GM23338 (cell line): ENCODE data around the gene SLC6A3. TPM values are rescaled to one million over a fixed set of nuclear protein-coding genes. Genes with fewer than 3 reads are reported as not detected.
A peak's percentile ranks its signal among the peaks of the same experiment; 100 is the strongest.

ENCODE experiments used
- ATAC-seq: fragments of 200-7000 bp; cut with Tn5 transposase; 3 replicates; pipeline ENCODE4 v1.9.1; 2020
- DNase-seq: peaks from one replicate; pipeline ENCODE4 v3.0.0-alpha.2; 2015; ENCODE audit warnings: low spot score
- H2AFZ ChIP-seq: fragments of 200-600 bp; sonication (generic); 2 replicates; pipeline ENCODE4 v1.8.0; 2016; ENCODE audit warnings: antibody characterized with exemption, mild to moderate bottlenecking, moderate library complexity
- H3F3A ChIP-seq: fragments of 200-600 bp; sonication (generic); replicated peaks from 2 replicates; pipeline ENCODE4 v1.8.0; 2017; ENCODE audit warnings: antibody characterized with exemption, mixed run types, low read depth
- H3K27ac ChIP-seq: fragments of 200-600 bp; sonication (generic); 2 replicates; pipeline ENCODE4 v1.6.1; 2016; ENCODE audit warnings: low read depth
- H3K27me3 ChIP-seq: fragments of 200-600 bp; sonication (generic); 2 replicates; pipeline ENCODE4 v1.8.0; 2016; ENCODE audit warnings: mild to moderate bottlenecking, mixed run types, moderate library complexity; ENCODE audit not compliant: insufficient read depth
- H3K36me3 ChIP-seq: fragments of 200-600 bp; sonication (generic); 2 replicates; pipeline ENCODE4 v1.8.0; 2016; ENCODE audit warnings: mild to moderate bottlenecking; ENCODE audit not compliant: insufficient read depth
- H3K4me1 ChIP-seq: fragments of 200-600 bp; sonication (generic); 2 replicates; pipeline ENCODE4 v1.8.0; 2016; ENCODE audit warnings: mild to moderate bottlenecking, moderate library complexity; ENCODE audit not compliant: insufficient read depth
- H3K4me2 ChIP-seq: fragments of 200-600 bp; sonication (generic); 2 replicates; pipeline ENCODE4 v1.7.1; 2017; ENCODE audit warnings: mixed run types
- H3K4me3 ChIP-seq: fragments of 200-600 bp; sonication (generic); 2 replicates; pipeline ENCODE4 v1.6.1; 2016; ENCODE audit warnings: mixed run types
- H3K79me2 ChIP-seq: fragments of 200-600 bp; sonication (generic); replicated peaks from 2 replicates; pipeline ENCODE4 v1.8.0; 2017; ENCODE audit warnings: mild to moderate bottlenecking; ENCODE audit not compliant: insufficient read depth
- H3K9me2 ChIP-seq: fragments of 200-600 bp; sonication (generic); 2 replicates; pipeline ENCODE4 v1.8.0; 2017; ENCODE audit not compliant: insufficient read depth
- H4K20me1 ChIP-seq: fragments of 200-600 bp; sonication (generic); replicated peaks from 2 replicates; pipeline ENCODE4 v1.8.0; 2017; ENCODE audit warnings: mild to moderate bottlenecking; ENCODE audit not compliant: insufficient read depth
- H3K27ac Mint-ChIP-seq: 2 replicates; pipeline ENCODE4 v1.8.0; 2020; ENCODE audit warnings: inconsistent platforms, mild to moderate bottlenecking, moderate library complexity, mixed read lengths
- H3K27me3 Mint-ChIP-seq: 3 replicates; pipeline ENCODE4 v1.8.0; 2022; ENCODE audit warnings: low read depth, mild to moderate bottlenecking, moderate library complexity, mixed read lengths, inconsistent platforms; ENCODE audit not compliant: insufficient read depth, poor library complexity
- H3K36me3 Mint-ChIP-seq: 3 replicates; pipeline ENCODE4 v1.8.0; 2021; ENCODE audit warnings: low read depth, mild to moderate bottlenecking, inconsistent platforms, moderate library complexity, mixed read lengths
- H3K4me1 Mint-ChIP-seq: 3 replicates; pipeline ENCODE4 v1.8.0; 2020; ENCODE audit warnings: mild to moderate bottlenecking, inconsistent platforms, mixed read lengths
- H3K4me3 Mint-ChIP-seq: 3 replicates; pipeline ENCODE4 v1.8.0; 2021; ENCODE audit warnings: moderate library complexity, mild to moderate bottlenecking, inconsistent platforms, mixed read lengths
- H3K9me3 Mint-ChIP-seq: 3 replicates; pipeline ENCODE4 v1.8.0; 2020; ENCODE audit warnings: moderate library complexity, mild to moderate bottlenecking, inconsistent platforms, mixed read lengths
- CREB1 ChIP-seq: fragments of 250-450 bp; sonication (Bioruptor Pico); IDR thresholded peaks from 2 replicates; pipeline ENCODE4 v1.5.0; 2020; ENCODE audit warnings: low read depth, mild to moderate bottlenecking, moderate library complexity
- ETS1 ChIP-seq: IDR thresholded peaks from 2 replicates; pipeline ENCODE4 v1.6.1; 2016; ENCODE audit warnings: antibody characterized with exemption
- EZH2 ChIP-seq: fragments of 200-600 bp; sonication (generic); IDR thresholded peaks from one replicate; pipeline ENCODE4 v1.8.0; 2017; ENCODE audit warnings: antibody characterized with exemption, mild to moderate bottlenecking, low read depth; ENCODE audit not compliant: unreplicated experiment
- EZH2phosphoT487 ChIP-seq: fragments of 200-600 bp; sonication (generic); IDR thresholded peaks from one replicate; pipeline ENCODE4 v1.8.1; 2018; ENCODE audit warnings: antibody characterized with exemption; ENCODE audit not compliant: unreplicated experiment
- JUNB ChIP-seq: IDR thresholded peaks from one replicate; pipeline ENCODE4 v1.6.1; 2016; ENCODE audit warnings: antibody characterized with exemption; ENCODE audit not compliant: unreplicated experiment
- NANOG ChIP-seq: IDR thresholded peaks from 2 replicates; pipeline ENCODE4 v1.6.1; 2016; ENCODE audit warnings: antibody characterized with exemption, borderline replicate concordance
- REST ChIP-seq: IDR thresholded peaks from one replicate; pipeline ENCODE4 v1.6.1; 2018; ENCODE audit warnings: antibody characterized with exemption; ENCODE audit not compliant: unreplicated experiment
- STAT1 ChIP-seq: IDR thresholded peaks from one replicate; pipeline ENCODE4 v1.6.1; 2016; ENCODE audit warnings: antibody characterized with exemption; ENCODE audit not compliant: unreplicated experiment
- ZNF331 ChIP-seq: fragments of 250-450 bp; sonication (Bioruptor Pico); IDR thresholded peaks from 2 replicates; pipeline ENCODE4 v1.5.0; 2020; ENCODE audit warnings: low read depth, mild to moderate bottlenecking, moderate library complexity
- polyA plus RNA-seq: library from polyadenylated mRNA; unstranded; fragments of >200 nt; fragmentation: Nextera tagmentation; extraction: Ambion mirVana; gene quantifications from 2 replicates; pipeline ENCODE4 v1.2.1, GENCODE V29; 2016
- total RNA-seq: library from RNA; depleted of rRNA; stranded (reverse); fragments of >200 nt; shearing (Covaris generic); gene quantifications from 2 replicates; pipeline ENCODE4 v1.2.3, GENCODE V29; 2014
- TF ChIP-seq, protein P1 (sequence below): fragments of 250-450 bp; sonication (Bioruptor Pico); IDR thresholded peaks from 2 replicates; pipeline ENCODE4 v1.5.0; 2020; ENCODE audit warnings: mild to moderate bottlenecking, moderate library complexity

The SLC6A3 gene
- total and polyA plus RNA-seq, 2 experiments from 2014 or later = 0.76 to 1.0 TPM

GRCh38 chr5:1414311-1415058, 30.8 kb downstream of the SLC6A3 start:
- no peaks in the 10 kb centered on the region; the same call in none of the 3 replicates for H3K9me3 Mint-ChIP-seq
- no peak overlapping the region for H3K27ac ChIP-seq
- H3K4me2 ChIP-seq = no peak overlapping the region
- no peak overlapping the region for H3K27ac Mint-ChIP-seq
- TF ChIP-seq EZH2 = no peak
- no peak for TF ChIP-seq CREB1 (CRISPR knock-in tag)
- TF ChIP-seq JUNB = no peak
- no peak for TF ChIP-seq STAT1
- TF ChIP-seq, protein P1, sequence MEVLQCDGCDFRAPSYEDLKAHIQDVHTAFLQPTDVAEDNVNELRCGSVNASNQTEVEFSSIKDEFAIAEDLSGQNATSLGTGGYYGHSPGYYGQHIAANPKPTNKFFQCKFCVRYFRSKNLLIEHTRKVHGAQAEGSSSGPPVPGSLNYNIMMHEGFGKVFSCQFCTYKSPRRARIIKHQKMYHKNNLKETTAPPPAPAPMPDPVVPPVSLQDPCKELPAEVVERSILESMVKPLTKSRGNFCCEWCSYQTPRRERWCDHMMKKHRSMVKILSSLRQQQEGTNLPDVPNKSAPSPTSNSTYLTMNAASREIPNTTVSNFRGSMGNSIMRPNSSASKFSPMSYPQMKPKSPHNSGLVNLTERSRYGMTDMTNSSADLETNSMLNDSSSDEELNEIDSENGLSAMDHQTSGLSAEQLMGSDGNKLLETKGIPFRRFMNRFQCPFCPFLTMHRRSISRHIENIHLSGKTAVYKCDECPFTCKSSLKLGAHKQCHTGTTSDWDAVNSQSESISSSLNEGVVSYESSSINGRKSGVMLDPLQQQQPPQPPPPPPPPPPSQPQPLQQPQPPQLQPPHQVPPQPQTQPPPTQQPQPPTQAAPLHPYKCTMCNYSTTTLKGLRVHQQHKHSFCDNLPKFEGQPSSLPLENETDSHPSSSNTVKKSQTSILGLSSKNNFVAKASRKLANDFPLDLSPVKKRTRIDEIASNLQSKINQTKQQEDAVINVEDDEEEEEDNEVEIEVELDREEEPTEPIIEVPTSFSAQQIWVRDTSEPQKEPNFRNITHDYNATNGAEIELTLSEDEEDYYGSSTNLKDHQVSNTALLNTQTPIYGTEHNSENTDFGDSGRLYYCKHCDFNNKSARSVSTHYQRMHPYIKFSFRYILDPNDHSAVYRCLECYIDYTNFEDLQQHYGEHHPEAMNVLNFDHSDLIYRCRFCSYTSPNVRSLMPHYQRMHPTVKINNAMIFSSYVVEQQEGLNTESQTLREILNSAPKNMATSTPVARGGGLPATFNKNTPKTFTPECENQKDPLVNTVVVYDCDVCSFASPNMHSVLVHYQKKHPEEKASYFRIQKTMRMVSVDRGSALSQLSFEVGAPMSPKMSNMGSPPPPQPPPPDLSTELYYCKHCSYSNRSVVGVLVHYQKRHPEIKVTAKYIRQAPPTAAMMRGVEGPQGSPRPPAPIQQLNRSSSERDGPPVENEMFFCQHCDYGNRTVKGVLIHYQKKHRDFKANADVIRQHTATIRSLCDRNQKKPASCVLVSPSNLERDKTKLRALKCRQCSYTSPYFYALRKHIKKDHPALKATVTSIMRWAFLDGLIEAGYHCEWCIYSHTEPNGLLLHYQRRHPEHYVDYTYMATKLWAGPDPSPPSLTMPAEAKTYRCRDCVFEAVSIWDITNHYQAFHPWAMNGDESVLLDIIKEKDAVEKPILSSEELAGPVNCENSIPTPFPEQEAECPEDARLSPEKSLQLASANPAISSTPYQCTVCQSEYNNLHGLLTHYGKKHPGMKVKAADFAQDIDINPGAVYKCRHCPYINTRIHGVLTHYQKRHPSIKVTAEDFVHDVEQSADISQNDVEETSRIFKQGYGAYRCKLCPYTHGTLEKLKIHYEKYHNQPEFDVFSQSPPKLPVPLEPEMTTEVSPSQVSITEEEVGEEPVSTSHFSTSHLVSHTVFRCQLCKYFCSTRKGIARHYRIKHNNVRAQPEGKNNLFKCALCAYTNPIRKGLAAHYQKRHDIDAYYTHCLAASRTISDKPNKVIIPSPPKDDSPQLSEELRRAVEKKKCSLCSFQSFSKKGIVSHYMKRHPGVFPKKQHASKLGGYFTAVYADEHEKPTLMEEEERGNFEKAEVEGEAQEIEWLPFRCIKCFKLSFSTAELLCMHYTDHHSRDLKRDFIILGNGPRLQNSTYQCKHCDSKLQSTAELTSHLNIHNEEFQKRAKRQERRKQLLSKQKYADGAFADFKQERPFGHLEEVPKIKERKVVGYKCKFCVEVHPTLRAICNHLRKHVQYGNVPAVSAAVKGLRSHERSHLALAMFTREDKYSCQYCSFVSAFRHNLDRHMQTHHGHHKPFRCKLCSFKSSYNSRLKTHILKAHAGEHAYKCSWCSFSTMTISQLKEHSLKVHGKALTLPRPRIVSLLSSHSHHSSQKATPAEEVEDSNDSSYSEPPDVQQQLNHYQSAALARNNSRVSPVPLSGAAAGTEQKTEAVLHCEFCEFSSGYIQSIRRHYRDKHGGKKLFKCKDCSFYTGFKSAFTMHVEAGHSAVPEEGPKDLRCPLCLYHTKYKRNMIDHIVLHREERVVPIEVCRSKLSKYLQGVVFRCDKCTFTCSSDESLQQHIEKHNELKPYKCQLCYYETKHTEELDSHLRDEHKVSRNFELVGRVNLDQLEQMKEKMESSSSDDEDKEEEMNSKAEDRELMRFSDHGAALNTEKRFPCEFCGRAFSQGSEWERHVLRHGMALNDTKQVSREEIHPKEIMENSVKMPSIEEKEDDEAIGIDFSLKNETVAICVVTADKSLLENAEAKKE (CRISPR knock-in tag) = no peak
- TF ChIP-seq ETS1 = no peak
- TF ChIP-seq REST = no peak
- no peak for TF ChIP-seq ZNF331
- no peak for TF ChIP-seq EZH2phosphoT487
- TF ChIP-seq NANOG = no peak
- H3K4me1 ChIP-seq = peaks cover 13% of the 10 kb centered on the region
- DNase-seq (peak; percentile 57), ATAC-seq (peak; percentile 21)
- H3K27me3 Mint-ChIP-seq = peaks cover 11% of the 10 kb centered on the region
- no peaks in the 10 kb centered on the region for H3K27me3 ChIP-seq
- H3K4me3 ChIP-seq = no peak overlapping the region
- no peaks in the 10 kb centered on the region for H3K79me2 ChIP-seq
- H3K4me3 Mint-ChIP-seq = no peak overlapping the region
- H4K20me1 ChIP-seq = no peaks in the 10 kb centered on the region
- no peaks in the 10 kb centered on the region; the same call in 2 of the 3 replicates for H3K36me3 Mint-ChIP-seq
- H3K36me3 ChIP-seq = no peaks in the 10 kb centered on the region
- H3F3A ChIP-seq = peaks cover 4% of the 10 kb centered on the region; the same call in 1 of the 2 replicates
- no peaks in the 10 kb centered on the region for H3K9me2 ChIP-seq
- H3K4me1 Mint-ChIP-seq = peaks cover 17% of the 10 kb centered on the region
- no peak overlapping the region for H2AFZ ChIP-seq
